Subcutaneous abdominal adipose tissue (tissue), 5 donors: ENCODE measurements around the gene NFKBIB.

ENCODE experiments used
- H3K27ac ChIP-seq: one replicate; pipeline ENCODE4 v1.7.0; 2013; ENCODE audit warnings: low read depth, mild to moderate bottlenecking, inconsistent platforms, low read length, moderate library complexity
- H3K27me3 ChIP-seq, 5 donors: one replicate each; pipeline ENCODE4 v1.7.0; 2013; ENCODE audit warnings: low read length in 5 of 5, inconsistent platforms in 1 of 5; ENCODE audit not compliant: control insufficient read depth in 5 of 5, insufficient read depth in 4 of 5
- H3K36me3 ChIP-seq, 5 donors: one replicate each; pipeline ENCODE4 v1.7.0; 2013; ENCODE audit warnings: low read length in 5 of 5; ENCODE audit not compliant: control insufficient read depth in 5 of 5, insufficient read depth in 5 of 5
- H3K4me1 ChIP-seq, 5 donors: one replicate each; pipeline ENCODE4 v1.7.0; 2013; ENCODE audit warnings: low read length in 5 of 5, mild to moderate bottlenecking in 3 of 5, moderate library complexity in 1 of 5; ENCODE audit not compliant: control insufficient read depth in 5 of 5, insufficient read depth in 5 of 5
- H3K4me3 ChIP-seq, 5 donors: one replicate each; pipeline ENCODE4 v1.7.0; 2013; ENCODE audit warnings: low read length in 5 of 5, low read depth in 1 of 5
- H3K9ac ChIP-seq, 5 donors: one replicate each; pipeline ENCODE4 v1.7.0; 2013; ENCODE audit warnings: low read length in 5 of 5, mild to moderate bottlenecking in 4 of 5, moderate library complexity in 3 of 5
- H3K9me3 ChIP-seq, 5 donors: one replicate each; pipeline ENCODE4 v1.7.0; 2013; ENCODE audit warnings: low read length in 5 of 5; ENCODE audit not compliant: control insufficient read depth in 5 of 5
- donor health status: healthy.
- donor health status: healthy.
- donor health status: healthy.
- donor health status: healthy.
- donor health status: healthy.

The NFKBIB gene

DNA sequence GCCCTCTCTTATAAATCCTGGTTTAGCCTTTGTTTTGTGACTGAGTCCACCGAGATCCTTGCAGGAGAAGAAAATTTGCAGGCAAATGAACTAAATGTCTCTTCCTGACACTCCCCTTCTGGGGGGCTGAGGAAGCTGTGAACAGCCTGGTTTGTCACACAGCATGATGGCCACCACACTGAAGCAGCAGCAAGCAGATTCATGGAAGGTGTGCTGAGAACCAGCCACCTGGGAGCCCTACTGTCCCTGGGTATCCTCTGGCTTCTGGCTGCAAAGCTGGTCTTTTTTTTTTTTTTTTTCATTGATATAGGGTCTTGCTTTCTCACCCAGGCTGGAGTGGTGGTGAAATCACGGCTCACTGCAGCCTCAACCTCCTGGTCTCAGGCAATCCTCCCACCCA, 42.2 kb downstream of the NFKBIB start:
- peaks cover 0 to 22% (median 13%) of the 10 kb centered on the region in 5 donors for H3K36me3 ChIP-seq

DNA sequence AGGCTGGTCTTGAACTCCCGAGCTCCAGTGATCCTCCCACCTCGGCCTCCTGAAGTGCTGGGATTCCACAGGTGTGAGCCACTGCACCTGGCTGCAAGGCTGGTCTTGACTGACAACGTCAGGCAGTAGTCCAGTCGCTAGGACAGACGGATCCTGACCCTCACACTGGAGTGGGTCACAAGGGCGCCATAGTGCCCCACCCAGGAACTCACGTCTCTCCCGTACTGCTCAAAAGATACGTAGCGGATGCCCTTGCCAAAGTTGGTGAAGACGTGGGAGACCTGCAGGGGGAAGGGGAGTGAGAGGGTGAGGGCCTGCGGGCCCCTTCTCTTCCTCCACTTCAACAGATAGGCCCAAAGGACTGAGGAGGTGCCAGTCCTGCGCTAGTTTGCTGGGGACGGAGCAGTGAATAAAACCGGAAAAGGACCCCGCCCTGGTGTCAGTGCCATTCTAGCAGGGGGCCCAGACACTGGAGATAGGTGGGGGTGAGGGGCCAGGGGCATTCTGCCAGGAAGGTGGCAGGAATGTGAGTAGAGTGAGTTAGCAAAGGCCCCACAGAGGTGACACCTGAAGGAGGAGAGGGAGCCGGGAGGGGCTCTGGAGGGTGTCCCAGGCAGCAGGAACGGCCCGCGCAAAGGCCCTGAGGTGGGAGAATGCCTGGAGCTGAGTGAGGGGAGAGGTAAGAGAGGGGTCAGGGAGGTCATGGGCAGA, 42.9 kb downstream of the NFKBIB start:
- Histone ChIP-seq H3K27me3 (no peaks in the 10 kb centered on the region), H3K9me3 (no peaks in the 10 kb centered on the region), H3K4me1 (no peaks in the 10 kb centered on the region), H3K9ac (no peak overlapping the region), H3K36me3 (peaks cover 0 to 24% (median 15%) of the 10 kb centered on the region in 5 donors), H3K4me3 (no peak overlapping the region), H3K27ac (no peak overlapping the region)

More for the DNA sequence above, 42.2 kb downstream of the NFKBIB start:
- no peak overlapping the region for H3K27ac ChIP-seq
- H3K4me1 ChIP-seq, result no peaks in the 10 kb centered on the region
- no peaks in the 10 kb centered on the region for H3K27me3 ChIP-seq
- H3K9ac ChIP-seq, result no peak overlapping the region
- H3K4me3 ChIP-seq, result no peak overlapping the region
- no peaks in the 10 kb centered on the region for H3K9me3 ChIP-seq

DNA sequence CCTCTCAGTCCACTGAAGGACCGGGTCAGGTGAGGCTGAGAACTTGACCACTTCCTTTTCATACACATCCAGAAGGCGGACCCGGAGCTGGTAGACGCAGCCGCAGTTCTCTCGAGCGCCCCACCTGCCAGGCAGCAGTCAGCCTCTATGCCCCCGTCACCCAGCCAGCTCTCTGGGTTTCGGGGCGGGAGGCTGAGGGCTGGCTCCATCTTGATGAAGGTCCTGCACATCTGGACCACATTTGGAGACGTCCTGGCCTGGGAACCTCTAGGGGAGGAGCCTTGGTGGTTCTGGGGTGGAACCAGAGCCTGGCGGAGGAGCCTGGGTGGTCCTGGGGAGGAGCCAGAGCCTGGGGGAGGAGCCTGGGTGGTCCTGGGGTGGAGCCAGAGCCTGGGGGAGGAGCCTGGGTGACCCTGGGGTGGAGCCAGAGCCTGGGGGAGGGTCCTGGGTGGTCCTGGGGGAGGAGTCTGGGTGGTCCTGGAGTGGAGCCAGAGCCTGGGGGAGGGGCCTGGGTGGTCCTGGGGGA, 45.3 kb downstream of the NFKBIB start:
- Histone ChIP-seq H3K27me3 (peaks cover 0 to 2% (median 0%) of the 10 kb centered on the region in 5 donors), H3K9me3 (no peaks in the 10 kb centered on the region), H3K4me1 (peaks cover 0 to 3% (median 3%) of the 10 kb centered on the region in 5 donors)

DNA sequence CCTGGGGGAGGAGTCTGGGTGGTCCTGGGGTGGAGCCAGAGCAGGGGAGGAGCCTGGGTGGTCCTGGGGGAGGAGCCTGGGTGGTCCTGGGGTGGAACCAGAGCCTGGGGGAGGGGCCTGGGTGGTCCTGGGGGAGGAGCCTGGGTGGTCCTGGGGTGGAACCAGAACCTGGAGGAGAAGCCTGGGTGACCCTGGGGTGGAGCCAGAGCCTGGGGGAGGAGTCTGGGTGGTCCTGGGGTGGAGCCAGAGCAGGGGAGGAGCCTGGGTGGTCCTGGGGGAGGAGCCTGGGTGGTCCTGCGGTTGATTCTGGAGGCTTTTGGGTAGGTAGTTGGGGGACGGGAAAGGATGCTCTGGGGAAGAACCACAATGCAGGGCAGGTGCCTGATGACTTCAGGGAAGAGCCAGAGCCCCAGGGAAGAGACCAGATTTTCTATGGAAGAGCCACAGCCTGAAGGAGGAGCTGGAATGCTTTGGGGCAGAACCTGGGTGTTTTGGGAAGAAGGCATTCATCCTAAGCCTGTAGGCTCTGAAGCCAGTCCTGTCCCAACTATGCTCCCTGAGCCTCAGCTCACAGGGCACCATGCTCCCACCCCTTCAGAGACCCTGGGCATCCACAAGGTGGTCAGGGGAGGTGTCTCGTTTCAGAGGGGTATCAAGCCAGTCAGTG, 45.9 kb downstream of the NFKBIB start:
- Histone ChIP-seq H3K4me3 (no peak overlapping the region), H3K9me3 (no peaks in the 10 kb centered on the region), H3K27ac (no peak overlapping the region), H3K9ac (no peak overlapping the region), H3K27me3 (peaks cover 0 to 5% (median 0%) of the 10 kb centered on the region in 5 donors), H3K36me3 (peaks cover 0 to 29% (median 22%) of the 10 kb centered on the region in 5 donors), H3K4me1 (peaks cover 2 to 8% (median 7%) of the 10 kb centered on the region in 5 donors)

More for the DNA sequence above, 45.3 kb downstream of the NFKBIB start:
- no peak overlapping the region for H3K4me3 ChIP-seq
- no peak overlapping the region for H3K9ac ChIP-seq
- H3K27ac ChIP-seq, result no peak overlapping the region
- H3K36me3 ChIP-seq, result peaks cover 0 to 29% (median 22%) of the 10 kb centered on the region in 5 donors

DNA sequence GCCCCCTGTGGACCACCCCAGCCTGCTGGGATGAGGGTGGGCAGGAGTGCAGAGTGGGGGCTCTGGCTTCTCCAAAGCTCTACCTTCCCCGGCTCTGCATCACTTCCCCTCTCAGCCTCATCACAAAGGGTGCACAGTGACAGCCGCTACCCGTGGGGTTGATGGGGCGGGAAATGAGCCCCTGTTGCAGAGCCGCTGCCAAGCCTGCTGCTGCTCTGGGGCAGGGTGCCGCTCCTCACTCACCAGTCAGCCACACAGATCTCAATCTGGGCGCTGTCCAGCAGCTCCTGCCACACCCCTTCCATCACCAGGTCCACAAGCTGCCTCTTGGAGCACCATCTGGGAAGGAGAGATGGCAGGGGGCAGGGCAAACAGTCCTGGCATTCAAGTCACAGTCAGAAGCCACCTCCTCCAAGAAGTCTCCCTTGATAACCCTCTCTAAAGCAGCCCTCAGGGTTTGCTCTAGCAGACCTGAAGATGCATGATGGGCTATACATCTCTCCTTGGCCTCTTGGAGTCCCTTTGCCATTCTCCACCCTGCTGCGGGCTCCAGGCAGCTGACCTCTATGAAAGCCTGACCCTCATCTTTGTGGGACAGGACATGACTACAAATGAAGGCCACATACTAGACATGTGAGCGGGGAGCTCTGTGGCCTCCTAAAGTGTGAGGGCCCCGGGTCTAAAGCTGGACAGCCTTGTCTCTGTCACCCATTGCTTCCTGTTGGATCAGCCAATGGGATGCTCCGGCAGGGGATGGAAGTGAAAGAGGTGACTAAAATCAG, 46.7 kb downstream of the NFKBIB start:
- Histone ChIP-seq H3K9ac (no peak overlapping the region), H3K4me3 (no peak overlapping the region), H3K27ac (no peak overlapping the region), H3K9me3 (no peaks in the 10 kb centered on the region), H3K27me3 (peaks cover 0 to 5% (median 0%) of the 10 kb centered on the region in 5 donors), H3K4me1 (peaks cover 2 to 8% (median 7%) of the 10 kb centered on the region in 5 donors), H3K36me3 (peaks cover 0 to 29% (median 22%) of the 10 kb centered on the region in 5 donors)

DNA sequence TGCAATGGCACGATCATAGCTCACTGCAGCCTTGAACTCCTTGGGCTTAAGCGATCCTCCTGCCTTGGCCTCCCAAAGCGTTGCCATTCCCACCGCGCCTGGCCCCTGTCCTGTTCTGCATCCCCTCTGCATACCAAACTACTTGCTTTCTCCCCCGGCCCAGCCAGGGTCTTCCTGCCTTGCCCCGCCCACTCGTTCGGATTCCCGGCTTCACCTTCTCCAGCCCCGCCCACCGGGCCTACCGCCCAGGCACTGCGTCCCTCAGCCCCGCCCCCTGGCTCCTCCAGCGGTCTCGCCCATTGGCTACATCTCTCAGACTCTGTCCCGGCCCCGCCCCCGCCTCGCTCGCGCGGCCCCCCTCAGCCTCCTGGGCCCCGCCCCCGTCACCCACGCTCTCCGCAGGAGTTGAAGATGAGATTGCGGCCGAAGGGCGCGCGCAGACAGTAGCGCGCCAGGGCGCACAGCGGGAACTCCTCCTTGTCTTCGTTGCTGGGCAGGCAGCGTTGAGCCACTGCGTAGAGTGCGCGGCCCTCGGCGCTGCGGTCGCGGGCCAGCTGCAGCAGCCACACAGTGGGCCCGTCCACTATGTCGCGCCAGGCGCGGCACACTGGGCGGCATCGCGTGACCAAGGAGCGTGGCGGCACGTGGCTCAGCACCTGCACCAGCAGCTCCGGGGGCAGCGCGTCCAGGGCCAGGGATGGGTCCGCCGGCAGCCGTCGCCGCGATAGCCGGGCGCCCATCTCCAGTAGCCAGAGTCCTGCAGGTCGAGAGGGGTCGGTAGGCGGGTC, 50.0 kb downstream of the NFKBIB start:
- peaks cover 2 to 8% (median 7%) of the 10 kb centered on the region in 5 donors for H3K4me1 ChIP-seq
- H3K36me3 ChIP-seq, result peaks cover 0 to 28% (median 16%) of the 10 kb centered on the region in 5 donors
- H3K27ac ChIP-seq, result no peak overlapping the region
- peaks cover 0 to 5% (median 0%) of the 10 kb centered on the region in 5 donors for H3K27me3 ChIP-seq
- no peaks in the 10 kb centered on the region for H3K9me3 ChIP-seq
- peak overlapping the region in 2 of 5 donors; percentile 43 to 59 for H3K9ac ChIP-seq
- peak overlapping the region in 4 of 5 donors; percentile 42 to 65 (median 57) for H3K4me3 ChIP-seq

DNA sequence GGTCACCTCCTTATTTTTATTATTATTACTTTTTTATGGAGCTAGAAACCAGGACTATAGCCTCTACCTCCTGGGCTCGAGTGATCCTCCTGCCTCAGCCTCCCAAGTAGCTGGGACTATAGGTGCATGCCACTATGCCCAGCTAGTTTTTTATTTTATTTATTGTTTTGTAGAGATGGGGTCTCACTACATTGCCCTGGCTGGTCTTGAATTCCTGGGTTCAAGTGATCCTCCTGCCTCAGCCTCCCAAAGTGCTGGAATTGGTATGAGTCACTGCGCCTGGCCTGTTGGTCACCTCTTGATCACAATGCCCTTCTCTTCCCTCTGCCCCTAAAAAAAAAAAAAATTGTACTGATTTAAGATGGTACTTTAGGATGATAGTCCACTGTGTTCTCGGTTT, 51.4 kb downstream of the NFKBIB start:
- H3K4me3 ChIP-seq, result no peak overlapping the region
- H3K36me3 ChIP-seq, result peaks cover 0 to 23% (median 9%) of the 10 kb centered on the region in 5 donors
- H3K4me1 ChIP-seq, result peaks cover 2 to 8% (median 7%) of the 10 kb centered on the region in 5 donors
- no peak overlapping the region for H3K9ac ChIP-seq
- peaks cover 0 to 5% (median 0%) of the 10 kb centered on the region in 5 donors for H3K27me3 ChIP-seq
- H3K9me3 ChIP-seq, result no peaks in the 10 kb centered on the region
- no peak overlapping the region for H3K27ac ChIP-seq

DNA sequence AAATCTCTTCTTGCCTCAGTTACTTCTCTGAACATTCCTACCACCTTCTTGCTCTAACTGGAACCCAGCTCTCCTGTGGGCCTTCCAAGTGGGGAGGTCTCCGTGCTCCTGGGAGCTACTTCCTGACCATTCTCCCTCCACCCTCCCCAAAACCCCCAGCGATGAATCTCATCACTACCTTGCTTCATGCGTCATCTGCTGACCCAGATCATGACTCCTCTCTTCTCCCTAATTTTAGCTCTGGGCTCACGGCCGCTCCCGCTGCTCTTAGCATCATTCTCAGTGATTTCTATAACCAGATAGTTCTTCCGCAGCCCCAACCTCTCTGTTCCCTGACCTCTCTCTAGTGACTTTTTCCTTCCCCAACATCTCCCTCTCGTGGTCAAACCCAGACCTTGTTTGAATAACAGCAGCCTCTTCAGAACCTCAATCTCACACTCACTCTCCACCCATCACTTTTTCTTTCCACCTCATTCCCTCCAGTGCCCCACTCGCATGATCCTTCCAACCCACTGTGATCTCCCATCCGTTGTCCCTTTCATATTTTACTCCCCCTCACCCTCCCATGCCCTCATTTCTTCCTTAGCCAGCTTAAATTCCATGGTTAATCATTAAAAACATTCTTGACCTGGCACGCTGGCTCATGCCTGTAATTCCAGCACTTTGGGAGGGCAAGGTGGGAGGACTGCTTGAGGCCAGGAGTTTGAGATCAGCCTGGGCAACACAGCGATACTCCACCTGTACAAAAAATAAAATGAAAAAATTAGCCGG, 52.8 kb downstream of the NFKBIB start:
- no peaks in the 10 kb centered on the region for H3K9me3 ChIP-seq
- H3K27ac ChIP-seq, result no peak overlapping the region
- H3K9ac ChIP-seq, result no peak overlapping the region
- H3K27me3 ChIP-seq, result peaks cover 0 to 5% (median 0%) of the 10 kb centered on the region in 5 donors
- peaks cover 0 to 13% (median 2%) of the 10 kb centered on the region in 5 donors for H3K36me3 ChIP-seq
- H3K4me1 ChIP-seq, result peaks cover 2 to 8% (median 7%) of the 10 kb centered on the region in 5 donors
- no peak overlapping the region for H3K4me3 ChIP-seq
